SK-N-SH treated with all-trans-retinoic acid at 6 μM for 48 hours (cell line): ENCODE results near the gene RAD51B.
"Not testable (repeated sequence)": the region's sequence is repeated elsewhere in the genome, so short reads cannot be mapped to it uniquely, and the experiment has no call there.

Experiments used
- ARNTL ChIP-seq: fragments of 450-650 bp; formaldehyde crosslinking; IDR thresholded peaks from 2 replicates; pipeline ENCODE4 v1.5.0; 2020; ENCODE audit warnings: low read depth, mild to moderate bottlenecking, moderate library complexity, borderline replicate concordance
- CREB5 ChIP-seq: fragments of 250-450 bp; sonication (Bioruptor Pico); IDR thresholded peaks from 2 replicates; pipeline ENCODE4 v1.5.1; 2020; ENCODE audit warnings: low read depth, mild to moderate bottlenecking, moderate library complexity
- CSDC2 ChIP-seq: fragments of 250-450 bp; sonication (Bioruptor Pico); IDR thresholded peaks from 2 replicates; pipeline ENCODE4 v1.5.0; 2020; ENCODE audit warnings: mild to moderate bottlenecking, moderate library complexity
- CSRNP3 ChIP-seq: fragments of 250-450 bp; sonication (Bioruptor Pico); IDR thresholded peaks from 2 replicates; pipeline ENCODE4 v1.5.1; 2021; ENCODE audit warnings: mild to moderate bottlenecking, moderate library complexity
- ISL1 ChIP-seq: fragments of 250-450 bp; sonication (Bioruptor Pico); IDR thresholded peaks from 2 replicates; pipeline ENCODE4 v2.1.2; 2022; ENCODE audit warnings: mild to moderate bottlenecking, moderate library complexity
- PATZ1 ChIP-seq: fragments of 250-450 bp; sonication (Bioruptor Pico); IDR thresholded peaks from 2 replicates; pipeline ENCODE4 v1.8.0; 2020; ENCODE audit warnings: mild to moderate bottlenecking, moderate library complexity, borderline replicate concordance
- RARB ChIP-seq: fragments of 250-450 bp; sonication (Bioruptor Pico); IDR thresholded peaks from 2 replicates; pipeline ENCODE4 v1.8.0; 2021; ENCODE audit warnings: mild to moderate bottlenecking, moderate library complexity
- ZNF565 ChIP-seq: fragments of 450-650 bp; formaldehyde crosslinking; conservative IDR thresholded peaks from 2 replicates; pipeline ENCODE4 v1.5.0; 2020; ENCODE audit warnings: low read depth, mild to moderate bottlenecking, moderate library complexity
- ZNF70 ChIP-seq: fragments of 450-650 bp; formaldehyde crosslinking; IDR thresholded peaks from 2 replicates; pipeline ENCODE4 v1.5.0; 2020; ENCODE audit warnings: mild to moderate bottlenecking, moderate library complexity

- TF ChIP-seq PATZ1 (CRISPR knock-in tag); CSRNP3 (CRISPR knock-in tag); ISL1 (CRISPR knock-in tag); RARB (CRISPR knock-in tag); ZNF565 (CRISPR knock-in tag); ARNTL (CRISPR knock-in tag); ZNF70 (CRISPR knock-in tag); CREB5; CSDC2: not testable (repeated sequence)
Observed at GRCh38 chr14:67967970-67968369, 148.4 kb downstream of the RAD51B start.
